HUES64 (cell line): ENCODE data around the gene PPDPF.

ENCODE experiments used
- H3K27ac ChIP-seq: 2 replicates; pipeline ENCODE4 v1.7.0; 2013; ENCODE audit warnings: low read depth, low read length, inconsistent platforms
- H3K27me3 ChIP-seq: 2 replicates; pipeline ENCODE4 v1.6.1; 2013; ENCODE audit warnings: mild to moderate bottlenecking, low read length; ENCODE audit not compliant: insufficient read depth
- H3K36me3 ChIP-seq: 2 replicates; pipeline ENCODE4 v1.6.1; 2013; ENCODE audit warnings: mild to moderate bottlenecking, low read length; ENCODE audit not compliant: insufficient read depth
- H3K4me1 ChIP-seq: 2 replicates; pipeline ENCODE4 v1.6.1; 2013; ENCODE audit warnings: mild to moderate bottlenecking, low read length, moderate library complexity; ENCODE audit not compliant: insufficient read depth
- H3K4me3 ChIP-seq: 2 replicates; pipeline ENCODE4 v1.5.1; 2013; ENCODE audit warnings: mild to moderate bottlenecking, low read length, moderate library complexity
- H3K9ac ChIP-seq: 2 replicates; pipeline ENCODE4 v1.6.1; 2013; ENCODE audit warnings: mild to moderate bottlenecking, low read depth, low read length
- H3K9me3 ChIP-seq: 2 replicates; pipeline ENCODE4 v1.6.1; 2013; ENCODE audit warnings: low read depth, low read length; ENCODE audit not compliant: insufficient read depth
- WGBS: fragments of 150-250, 120-280 bp; methylation state at CpG from one replicate; pipeline ENCODE4 v1.1.7; 2013; ENCODE audit warnings: missing lambda C conversion rate; 5-methylcytosine and 5-hydroxymethylcytosine counted together

PPDPF gene

DNA sequence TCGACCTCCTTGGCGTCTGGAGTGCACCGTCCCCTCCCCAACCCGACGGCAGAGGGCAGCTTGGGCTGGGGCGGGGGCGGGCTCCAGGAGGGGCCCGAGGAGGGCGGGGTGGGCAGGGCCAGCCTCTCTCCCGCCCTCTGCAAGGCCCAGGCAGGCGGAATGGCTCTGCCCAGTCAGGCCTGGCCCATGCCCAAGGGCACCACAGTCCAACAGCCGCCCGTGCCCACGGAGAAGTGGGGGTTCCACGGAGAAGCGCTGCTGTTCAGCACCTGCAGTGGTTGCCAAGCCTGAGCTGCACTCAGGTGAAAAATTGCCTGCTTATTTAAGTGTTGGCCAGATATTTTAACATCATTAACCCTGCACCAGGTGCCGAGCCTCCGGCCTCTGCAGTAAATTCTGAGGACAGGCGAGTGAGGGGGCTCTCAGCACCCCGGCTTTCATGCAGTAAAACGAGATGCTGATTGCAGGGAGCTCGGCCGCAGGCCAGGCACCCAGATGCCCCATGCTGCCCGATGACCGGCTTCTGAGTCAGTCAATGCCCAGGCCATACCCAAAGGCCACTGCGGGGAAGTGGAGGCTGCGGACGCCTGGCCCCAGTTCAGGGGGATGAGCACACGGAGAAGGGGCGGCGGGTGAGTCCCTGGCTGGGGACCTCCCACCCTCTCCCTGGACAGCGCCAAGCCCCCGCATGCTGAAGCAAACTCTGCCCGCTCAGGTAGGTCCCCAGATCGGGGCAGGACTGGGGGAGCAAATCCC, 27.3 kb downstream of the PPDPF start, which contains the start of gene SRMS:
SRMS (minus strand) TSS at position 25 of the 756 bp plus-strand sequence. CDS start 286 bp downstream, outside the sequence.
- Histone ChIP-seq H3K4me3 (no peak within 1 kb of the TSS), H3K27ac (no peak within 1 kb of the TSS), H3K4me1 (peaks cover 14% of the 10 kb centered on the region), H3K9ac (no peak within 1 kb of the TSS; the same call in 1 of the 2 replicates), H3K27me3 (no peaks in the 10 kb centered on the region), H3K36me3 (no peaks in the 10 kb centered on the region), H3K9me3 (no peaks in the 10 kb centered on the region)
- WGBS = 64% methylated on average over 35 of the region's 35 CpGs

- Histone ChIP-seq H3K36me3 (no peaks in the 10 kb centered on the region), H3K9ac (no peak overlapping the region), H3K4me3 (no peak overlapping the region), H3K27ac (no peak overlapping the region), H3K9me3 (no peaks in the 10 kb centered on the region), H3K27me3 (no peaks in the 10 kb centered on the region), H3K4me1 (peaks cover 15% of the 10 kb centered on the region)
- WGBS = 74% methylated on average over 10 of the region's 11 CpGs
Observed at GRCh38 chr20:63548542-63548941, 28.0 kb downstream of the PPDPF start.

DNA sequence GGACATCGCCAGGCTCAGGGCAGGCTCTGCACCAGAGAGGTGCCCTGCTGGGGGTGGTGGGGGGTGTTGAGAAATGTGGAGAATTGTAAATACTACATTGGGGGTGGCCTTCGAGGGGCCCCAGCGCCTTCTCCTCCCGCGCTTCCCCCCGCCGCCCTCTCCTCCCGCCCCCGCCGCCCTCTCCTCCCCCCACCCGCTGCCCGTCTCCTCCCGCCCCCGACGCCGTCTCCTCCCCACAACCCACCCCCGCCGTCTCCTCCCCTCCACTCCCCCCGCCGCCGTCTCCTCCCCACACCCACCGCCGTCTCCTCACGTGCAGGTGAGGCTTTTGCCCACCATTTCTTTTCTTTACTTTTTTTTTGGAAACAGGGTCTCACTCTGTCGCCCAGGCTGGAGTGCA, 28.5 kb downstream of the PPDPF start:
- Histone ChIP-seq H3K4me1 (peaks cover 15% of the 10 kb centered on the region), H3K27ac (no peak overlapping the region), H3K9me3 (no peaks in the 10 kb centered on the region), H3K4me3 (no peak overlapping the region), H3K9ac (no peak overlapping the region), H3K27me3 (no peaks in the 10 kb centered on the region), H3K36me3 (no peaks in the 10 kb centered on the region)
- WGBS = 47% methylated on average over 8 of the region's 25 CpGs

DNA sequence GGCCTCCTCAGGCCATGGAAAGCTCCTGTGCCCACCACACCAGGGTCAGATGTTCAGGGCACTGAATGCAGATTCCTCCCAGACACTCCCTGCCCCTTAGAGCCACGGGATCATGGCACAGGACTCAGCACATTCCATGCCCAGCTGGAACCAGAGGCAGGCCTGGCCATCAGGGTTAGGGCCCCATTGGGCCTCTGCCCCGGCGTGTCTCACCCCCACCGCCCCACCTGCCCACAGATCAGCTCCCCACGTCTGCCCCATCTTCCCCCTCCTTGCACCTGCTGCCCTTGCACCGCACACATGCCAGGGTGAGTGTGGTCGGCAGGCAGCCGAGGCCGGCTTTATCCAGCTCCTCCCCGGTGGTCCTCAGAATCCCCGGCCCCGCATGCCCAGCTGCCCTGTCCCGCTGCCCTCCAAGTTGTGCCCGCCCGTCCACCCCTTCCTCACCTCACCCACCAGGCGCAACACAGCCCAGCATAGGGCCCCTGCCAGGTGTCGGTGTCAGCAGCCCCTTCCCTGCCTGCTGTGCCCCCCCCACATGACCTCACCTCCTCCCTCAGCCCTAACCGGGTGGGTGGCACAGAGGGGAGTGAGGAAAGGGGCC, 29.2 kb downstream of the PPDPF start:
- H3K9me3 ChIP-seq = no peaks in the 10 kb centered on the region
- no peak overlapping the region for H3K9ac ChIP-seq
- H3K4me1 ChIP-seq = peaks cover 21% of the 10 kb centered on the region
- peaks cover 3% of the 10 kb centered on the region; the same call in 1 of the 2 replicates for H3K27me3 ChIP-seq
- no peak overlapping the region for H3K27ac ChIP-seq
- H3K36me3 ChIP-seq = no peaks in the 10 kb centered on the region
- WGBS = 89% methylated on average over 17 of the region's 18 CpGs
- H3K4me3 ChIP-seq = no peak overlapping the region

DNA sequence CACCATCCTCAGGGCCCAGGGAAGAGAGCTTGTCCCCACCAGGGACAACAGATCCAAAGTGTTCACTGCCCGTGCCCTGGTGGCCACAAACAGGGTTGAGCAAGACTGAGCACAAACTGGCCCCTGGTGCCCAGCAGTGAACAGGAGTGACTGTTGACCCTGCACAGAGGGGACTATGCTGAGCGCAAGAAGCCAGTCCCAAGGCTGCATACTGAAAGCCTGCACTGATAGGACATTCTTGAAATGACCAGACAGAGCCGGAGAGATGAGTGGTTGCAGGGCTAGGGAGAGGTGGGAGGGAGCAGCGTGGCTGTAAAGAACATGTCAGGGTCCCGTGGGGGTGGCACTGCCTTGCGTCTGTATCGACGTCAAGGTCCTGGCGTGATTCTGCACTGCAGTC, 30.5 kb downstream of the PPDPF start:
- Histone ChIP-seq H3K9ac (no peak overlapping the region), H3K36me3 (no peaks in the 10 kb centered on the region), H3K4me3 (no peak overlapping the region), H3K27me3 (peaks cover 3% of the 10 kb centered on the region; the same call in 1 of the 2 replicates), H3K9me3 (no peaks in the 10 kb centered on the region), H3K4me1 (peaks cover 21% of the 10 kb centered on the region), H3K27ac (no peak overlapping the region)
- 83% methylated on average over 9 of the region's 9 CpGs for WGBS

DNA sequence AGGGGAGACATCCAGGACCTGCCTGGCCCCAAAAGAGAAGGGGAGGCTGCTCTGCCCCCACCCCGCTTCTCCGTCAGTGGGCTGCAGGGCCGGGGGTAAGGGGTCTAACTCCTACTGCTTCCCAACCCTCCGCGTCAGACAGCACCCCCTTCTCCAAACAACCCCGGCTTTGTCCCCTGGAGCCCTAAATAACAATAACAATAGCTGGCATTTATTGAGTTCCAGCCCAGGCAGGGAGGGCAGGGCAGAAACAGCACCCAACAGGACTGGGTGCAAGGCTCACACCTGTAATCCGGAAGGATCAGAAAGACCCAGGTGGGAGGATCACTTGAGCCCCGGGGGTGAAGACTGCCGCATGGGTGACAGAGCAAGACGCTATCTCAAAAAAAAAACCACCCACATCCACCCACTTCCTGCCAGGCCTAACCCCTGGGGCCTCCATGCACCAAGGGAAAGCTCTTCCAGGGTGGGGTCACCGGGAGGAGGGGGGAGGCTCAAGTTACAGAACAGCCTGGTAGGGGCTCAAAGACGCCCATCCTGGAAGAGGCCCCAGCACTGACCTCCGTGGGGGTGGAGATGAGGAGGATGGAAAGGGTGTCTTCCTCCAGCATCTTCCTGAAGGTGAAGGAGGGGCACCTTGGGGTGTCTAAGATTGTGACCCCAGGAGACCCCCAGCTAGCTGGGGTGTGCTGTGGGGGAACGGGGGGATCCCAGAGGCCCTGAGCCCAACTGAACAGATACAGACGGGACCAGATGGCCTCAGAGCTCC, 32.1 kb downstream of the PPDPF start:
- peaks cover 3% of the 10 kb centered on the region; the same call in 1 of the 2 replicates for H3K27me3 ChIP-seq
- peak overlapping the region; percentile 68; the same call in 1 of the 2 replicates for H3K27ac ChIP-seq
- WGBS = 22% methylated on average over 15 of the region's 15 CpGs
- peaks cover 21% of the 10 kb centered on the region for H3K4me1 ChIP-seq
- no peaks in the 10 kb centered on the region for H3K9me3 ChIP-seq
- peak overlapping the region; percentile 31 for H3K4me3 ChIP-seq
- no peaks in the 10 kb centered on the region for H3K36me3 ChIP-seq
- no peak overlapping the region; the same call in 1 of the 2 replicates for H3K9ac ChIP-seq

GRCh38 chr20:63553251-63553932, 32.8 kb downstream of the PPDPF start:
- Histone ChIP-seq H3K36me3 (no peaks in the 10 kb centered on the region), H3K27me3 (peaks cover 3% of the 10 kb centered on the region; the same call in 1 of the 2 replicates), H3K27ac (peak overlapping the region; percentile 68; the same call in 1 of the 2 replicates), H3K9ac (peak overlapping the region; percentile 34), H3K9me3 (no peaks in the 10 kb centered on the region), H3K4me1 (peaks cover 16% of the 10 kb centered on the region), H3K4me3 (peak overlapping the region; percentile 87)
- 2% methylated on average over 36 of the region's 37 CpGs for WGBS

GRCh38 chr20:63553933-63554290, 33.3 kb downstream of the PPDPF start, which contains the start of gene FNDC11:
FNDC11 (plus strand) TSS chr20:63554159; CDS start chr20:63555664, 1,505 bp downstream.
- WGBS = 2% methylated on average over 34 of the region's 34 CpGs
- Histone ChIP-seq H3K36me3 (no peaks in the 10 kb centered on the region), H3K27me3 (peaks cover 3% of the 10 kb centered on the region; the same call in 1 of the 2 replicates), H3K4me3 (peak within 1 kb of the TSS; percentile 87), H3K27ac (peak within 1 kb of the TSS; percentile 68; the same call in 1 of the 2 replicates), H3K4me1 (peaks cover 16% of the 10 kb centered on the region), H3K9ac (peak within 1 kb of the TSS; percentile 36), H3K9me3 (no peaks in the 10 kb centered on the region)

GRCh38 chr20:63554361-63555278, 34.1 kb downstream of the PPDPF start:
- Histone ChIP-seq H3K9me3 (no peaks in the 10 kb centered on the region), H3K36me3 (no peaks in the 10 kb centered on the region), H3K27me3 (peaks cover 3% of the 10 kb centered on the region; the same call in 1 of the 2 replicates), H3K4me3 (peak overlapping the region; percentile 87), H3K27ac (no peak overlapping the region), H3K4me1 (peaks cover 16% of the 10 kb centered on the region), H3K9ac (0 out of 2 replicates have a peak overlapping the region, but pooled peaks have one; percentile 36)
- WGBS = 74% methylated on average over 38 of the region's 38 CpGs
